Fibroblast of the aortic adventitia (primary cell): ENCODE results near the gene CPVL. TPM values are rescaled to one million over a fixed set of nuclear protein-coding genes. Genes with fewer than 3 reads are reported as not detected.

ENCODE experiments used
- DNase-seq: peaks from one replicate; pipeline ENCODE4 v3.0.0-alpha.2; 2010; ENCODE audit warnings: low read depth
- H3K4me3 ChIP-seq: 2 replicates; pipeline ENCODE4 v1.5.1; 2011; ENCODE audit warnings: low read depth, mild to moderate bottlenecking, control low read depth, low read length, moderate library complexity
- CTCF ChIP-seq: IDR thresholded peaks from 2 replicates; pipeline ENCODE4 v1.5.1; 2011; ENCODE audit warnings: mild to moderate bottlenecking, low read length, control low read depth, inconsistent platforms; ENCODE audit not compliant: insufficient read depth
- total RNA-seq: library from RNA; depleted of rRNA; stranded (reverse); fragments of >200 nt; gene quantifications from 2 replicates; pipeline ENCODE4 v1.2.3, GENCODE V29; 2012; ENCODE audit warnings: low replicate concordance

The CPVL gene
- total RNA-seq, 1 donor, result 0.54 TPM

DNA sequence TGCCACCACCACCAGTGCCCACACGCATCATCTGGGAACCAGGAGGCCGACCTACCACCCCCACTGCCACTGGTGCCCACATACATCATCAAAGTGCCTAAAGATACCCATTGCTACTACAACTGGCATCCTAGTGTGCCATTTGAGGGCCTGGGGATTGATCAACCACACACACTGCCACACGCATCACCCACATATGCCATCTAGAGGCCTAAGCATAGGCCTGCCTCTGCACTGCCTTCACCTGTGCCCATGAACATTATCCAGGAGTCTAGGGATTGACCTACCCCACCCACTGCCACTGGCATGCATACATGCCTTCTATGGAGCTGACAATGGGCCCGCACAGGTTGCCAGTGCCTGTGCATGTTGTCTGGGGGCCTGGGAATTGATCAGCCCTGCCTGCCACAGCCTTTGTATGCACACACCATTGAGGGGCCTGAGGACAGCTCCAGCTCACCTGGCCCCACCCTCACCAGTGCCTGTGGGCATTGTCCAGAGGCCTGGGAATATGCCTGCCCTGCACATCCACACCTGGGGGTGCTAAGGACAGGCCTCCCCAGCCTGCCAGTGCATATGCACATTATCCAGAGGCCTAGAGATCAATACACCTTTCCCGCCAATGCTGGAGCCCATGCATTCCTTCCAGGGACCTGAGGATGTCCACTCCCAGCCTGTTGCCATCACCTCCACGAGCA, 123.9 kb downstream of the CPVL start:
- no peak for TF ChIP-seq CTCF

GRCh38 chr7:29019896-29020295, 126.4 kb downstream of the CPVL start:
- TF ChIP-seq CTCF, result no peak
- no peak overlapping the region for H3K4me3 ChIP-seq
- no peak for DNase-seq

More for the DNA sequence above, 123.9 kb downstream of the CPVL start:
- DNase-seq, result no peak
- no peak overlapping the region for H3K4me3 ChIP-seq

GRCh38 chr7:29019387-29019786, 127.0 kb downstream of the CPVL start:
- peak; percentile 42 for TF ChIP-seq CTCF
- DNase-seq, result peak; percentile 36
- H3K4me3 ChIP-seq, result no peak overlapping the region

- H3K4me3 ChIP-seq, result no peak overlapping the region
- DNase-seq, result peak; percentile 26
- TF ChIP-seq CTCF, result no peak
These were observed 128.6 kb downstream of the CPVL start for GRCh38 chr7:29017713-29018112.

DNA sequence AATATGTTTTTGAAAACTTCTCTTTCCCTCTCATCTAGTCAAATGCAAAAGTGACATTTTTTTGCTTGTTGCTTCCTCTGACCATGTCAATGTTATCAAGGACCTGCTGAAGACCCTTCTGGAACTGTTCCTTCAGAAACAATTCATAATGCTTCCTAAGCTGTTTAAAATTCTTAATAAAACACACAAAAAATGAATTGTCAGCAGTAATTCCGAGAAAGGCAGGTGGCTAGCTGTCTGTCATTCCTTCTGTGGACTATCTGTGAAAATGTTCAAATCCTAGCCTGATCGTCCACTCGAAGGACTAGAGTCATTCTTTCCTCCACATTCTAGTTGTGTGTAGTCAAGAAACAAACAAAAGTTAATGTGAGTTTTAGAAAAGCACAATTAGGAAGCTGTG, 131.6 kb downstream of the CPVL start:
- no peak for TF ChIP-seq CTCF

GRCh38 chr7:29013931-29014330, 132.4 kb downstream of the CPVL start:
- TF ChIP-seq CTCF, result no peak
- DNase-seq, result no peak
- H3K4me3 ChIP-seq, result no peak overlapping the region

More for the DNA sequence above, 131.6 kb downstream of the CPVL start:
- DNase-seq, result no peak
- no peak overlapping the region for H3K4me3 ChIP-seq
